Suprapubic skin (tissue), 4 donors: ENCODE data around the gene ZNF410. TPM values are rescaled to one million over a fixed set of nuclear protein-coding genes. Genes with fewer than 3 reads are reported as not detected.

Source experiments
- DNase-seq, 2 donors: peaks; one replicate each; pipeline ENCODE4 v3.0.0-alpha.2; 2019; ENCODE audit warnings: low spot score in 2 of 2
- H3K27ac ChIP-seq: fragments of 200-600 bp; sonication (generic); one replicate; pipeline ENCODE4 v1.5.1; 2019
- H3K27me3 ChIP-seq: fragments of 200-600 bp; sonication (generic); one replicate; pipeline ENCODE4 v1.5.1; 2019
- H3K36me3 ChIP-seq: fragments of 200-600 bp; sonication (generic); one replicate; pipeline ENCODE4 v1.5.1; 2019
- H3K4me1 ChIP-seq: fragments of 200-600 bp; sonication (generic); one replicate; pipeline ENCODE4 v1.5.1; 2019
- H3K4me3 ChIP-seq: fragments of 200-600 bp; sonication (generic); one replicate; pipeline ENCODE4 v1.5.1; 2019; ENCODE audit warnings: mild to moderate bottlenecking
- H3K9me3 ChIP-seq: fragments of 200-600 bp; sonication (generic); one replicate; pipeline ENCODE4 v1.5.1; 2019
- EP300 ChIP-seq: sonication (generic); formaldehyde crosslinking; IDR thresholded peaks from one replicate; pipeline ENCODE4 v1.6.1; 2017; ENCODE audit warnings: antibody characterized with exemption
- POLR2A ChIP-seq, 2 donors: fragments of 450-650 bp; IDR thresholded peaks; one replicate each; pipeline ENCODE4 v1.6.1; 2017; ENCODE audit warnings: antibody characterized with exemption in 2 of 2, mild to moderate bottlenecking in 2 of 2, moderate library complexity in 2 of 2
- POLR2AphosphoS5 ChIP-seq, 3 donors: sonication (generic); formaldehyde crosslinking; IDR thresholded peaks; one replicate each; pipeline ENCODE4 v1.6.1; 2017; ENCODE audit warnings: antibody characterized with exemption in 3 of 3
- WGBS: methylation state at CpG from one replicate; pipeline ENCODE4 v1.1.5; 2018; 5-methylcytosine and 5-hydroxymethylcytosine counted together
- total RNA-seq, 4 donors: library from RNA; depleted of rRNA; stranded (reverse); fragments of >200 nt; gene quantifications; one replicate each; pipeline ENCODE4 v1.1.0, GENCODE V29; 2016
- TF ChIP-seq, protein P1 (sequence below), 2 donors: fragments of 200-600 bp in 1 of 2; fragments of 450-650 bp in 1 of 2; sonication (generic) in 1 of 2; IDR thresholded peaks; one replicate each; pipeline ENCODE4 v1.5.1; 2016 to 2019; ENCODE audit warnings: antibody characterized with exemption in 2 of 2, mild to moderate bottlenecking in 1 of 2, moderate library complexity in 1 of 2

Gene ZNF410
- total RNA-seq, 4 donors from 2014 or later, result 51.9 to 71.2 (median 60.4) TPM

DNA sequence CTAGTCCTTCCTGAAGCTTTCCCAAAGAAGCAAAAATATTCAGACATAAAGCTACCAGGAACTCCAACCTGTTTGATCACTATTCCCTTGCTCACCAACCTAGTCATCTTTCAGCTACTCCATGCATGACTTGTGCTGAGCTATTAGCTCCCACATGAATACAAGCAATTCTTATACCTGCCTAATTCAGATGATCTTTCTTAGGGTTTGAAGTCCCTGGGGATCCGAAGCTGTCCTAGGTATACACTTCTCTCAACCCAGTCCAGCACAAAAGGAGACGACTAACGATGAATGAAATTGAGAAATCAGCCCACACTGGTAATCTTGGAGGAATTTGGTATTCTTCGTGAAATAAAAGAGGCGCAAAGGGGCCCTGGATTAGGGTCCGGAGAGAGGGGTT, 35.7 kb upstream of the ZNF410 start:
- Histone ChIP-seq H3K9me3 (no peaks in the 10 kb centered on the region), H3K27ac (peak overlapping the region; percentile 94), H3K4me1 (peaks cover 18% of the 10 kb centered on the region), H3K36me3 (no peaks in the 10 kb centered on the region), H3K4me3 (peak overlapping the region; percentile 69), H3K27me3 (no peaks in the 10 kb centered on the region)
- 46% methylated on average over 6 of the region's 6 CpGs for WGBS
- no peak for DNase-seq
- TF ChIP-seq EP300 (no peak), POLR2AphosphoS5 (IDR thresholded peaks at IDR 0.05) (no peak), POLR2A (IDR thresholded peaks at IDR 0.05) (no peak)
- TF ChIP-seq, protein P1, sequence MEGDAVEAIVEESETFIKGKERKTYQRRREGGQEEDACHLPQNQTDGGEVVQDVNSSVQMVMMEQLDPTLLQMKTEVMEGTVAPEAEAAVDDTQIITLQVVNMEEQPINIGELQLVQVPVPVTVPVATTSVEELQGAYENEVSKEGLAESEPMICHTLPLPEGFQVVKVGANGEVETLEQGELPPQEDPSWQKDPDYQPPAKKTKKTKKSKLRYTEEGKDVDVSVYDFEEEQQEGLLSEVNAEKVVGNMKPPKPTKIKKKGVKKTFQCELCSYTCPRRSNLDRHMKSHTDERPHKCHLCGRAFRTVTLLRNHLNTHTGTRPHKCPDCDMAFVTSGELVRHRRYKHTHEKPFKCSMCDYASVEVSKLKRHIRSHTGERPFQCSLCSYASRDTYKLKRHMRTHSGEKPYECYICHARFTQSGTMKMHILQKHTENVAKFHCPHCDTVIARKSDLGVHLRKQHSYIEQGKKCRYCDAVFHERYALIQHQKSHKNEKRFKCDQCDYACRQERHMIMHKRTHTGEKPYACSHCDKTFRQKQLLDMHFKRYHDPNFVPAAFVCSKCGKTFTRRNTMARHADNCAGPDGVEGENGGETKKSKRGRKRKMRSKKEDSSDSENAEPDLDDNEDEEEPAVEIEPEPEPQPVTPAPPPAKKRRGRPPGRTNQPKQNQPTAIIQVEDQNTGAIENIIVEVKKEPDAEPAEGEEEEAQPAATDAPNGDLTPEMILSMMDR (IDR thresholded peaks at IDR 0.05), result no peak

DNA sequence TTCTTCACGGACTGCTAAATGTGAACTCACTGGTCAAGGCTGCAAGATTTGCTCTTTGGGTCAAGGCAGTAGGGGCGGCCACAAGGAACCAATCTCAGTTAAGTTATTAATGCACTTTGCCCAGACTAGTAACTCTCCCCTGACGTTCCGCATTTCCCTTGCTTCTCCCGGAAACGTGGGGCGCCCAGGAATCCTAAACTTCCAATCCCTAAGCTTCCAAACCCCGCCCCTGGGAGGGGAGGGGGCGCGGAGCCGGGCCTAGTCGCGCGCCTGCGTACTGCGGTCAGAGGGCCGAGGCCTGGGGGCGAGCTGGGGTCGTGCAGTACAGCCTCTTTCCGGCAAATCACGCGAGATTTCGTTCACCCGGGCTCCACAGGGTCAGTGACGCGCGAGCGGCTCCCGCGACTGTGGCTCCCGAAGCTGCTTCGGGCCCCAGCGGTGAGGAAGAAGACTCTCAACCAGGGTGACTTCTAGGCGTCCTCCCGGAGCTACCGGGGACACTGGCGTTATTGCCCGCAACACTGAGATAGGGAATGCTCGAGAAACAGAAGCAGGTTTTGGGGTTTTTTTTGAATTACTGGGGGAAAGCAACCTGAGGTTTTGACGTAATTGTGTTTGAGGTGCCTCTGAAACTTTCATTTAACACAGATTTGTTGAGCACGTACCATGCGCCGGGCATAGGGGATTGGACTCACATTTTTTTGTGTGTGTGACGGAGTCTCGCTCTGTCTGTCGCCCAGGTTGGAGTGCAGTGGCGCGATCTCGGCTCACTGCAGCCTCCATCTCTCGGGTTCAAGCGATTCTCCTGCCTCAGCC, 34.9 kb upstream of the ZNF410 start, which contains the start of gene PTGR2:
PTGR2 (plus strand) TSS at position 265 of the 816 bp plus-strand sequence. CDS start 7,032 bp downstream, outside the sequence.
- peak in 2 of 3 donors; percentile 74 to 79 for TF ChIP-seq POLR2AphosphoS5 (IDR thresholded peaks at IDR 0.05)
- TF ChIP-seq EP300, result no peak
- peak in 1 of 2 donors; percentile 86 for TF ChIP-seq POLR2A (IDR thresholded peaks at IDR 0.05)
- TF ChIP-seq, protein P1 (IDR thresholded peaks at IDR 0.05), result peak in 1 of 2 donors; percentile 8
- under 1% methylated on average over 46 of the region's 51 CpGs for WGBS
- Histone ChIP-seq H3K27ac (peak within 1 kb of the TSS; percentile 94), H3K36me3 (no peaks in the 10 kb centered on the region), H3K27me3 (no peaks in the 10 kb centered on the region), H3K9me3 (no peaks in the 10 kb centered on the region), H3K4me3 (peak within 1 kb of the TSS; percentile 69), H3K4me1 (peaks cover 18% of the 10 kb centered on the region)
- DNase-seq, result peak; percentile 96 to 98

DNA sequence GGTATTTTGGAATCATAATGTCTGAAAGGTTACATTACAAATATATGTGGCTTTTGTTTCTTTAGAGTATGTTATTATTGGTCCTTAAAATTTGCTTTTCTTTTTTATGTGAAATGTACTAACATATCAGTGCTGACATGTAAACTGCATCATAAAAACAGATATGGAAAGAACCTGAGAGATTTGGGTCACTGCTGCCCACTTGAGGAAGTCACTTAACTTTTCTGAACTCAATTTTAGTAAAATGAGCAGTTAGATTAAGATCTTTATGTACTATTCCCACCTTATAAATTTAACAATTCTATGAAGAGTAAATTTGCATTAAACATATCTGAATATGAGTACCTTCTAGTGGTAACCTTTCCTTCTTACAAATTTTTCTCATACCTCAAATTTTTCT, 27.5 kb upstream of the ZNF410 start:
- Histone ChIP-seq H3K4me1 (no peaks in the 10 kb centered on the region), H3K4me3 (no peak overlapping the region), H3K9me3 (no peaks in the 10 kb centered on the region), H3K27me3 (no peaks in the 10 kb centered on the region), H3K36me3 (peaks cover 26% of the 10 kb centered on the region), H3K27ac (no peak overlapping the region)
- DNase-seq, result no peak
- TF ChIP-seq EP300 (no peak), POLR2AphosphoS5 (IDR thresholded peaks at IDR 0.05) (no peak), POLR2A (IDR thresholded peaks at IDR 0.05) (no peak)
- TF ChIP-seq, protein P1 (IDR thresholded peaks at IDR 0.05), result no peak

DNA sequence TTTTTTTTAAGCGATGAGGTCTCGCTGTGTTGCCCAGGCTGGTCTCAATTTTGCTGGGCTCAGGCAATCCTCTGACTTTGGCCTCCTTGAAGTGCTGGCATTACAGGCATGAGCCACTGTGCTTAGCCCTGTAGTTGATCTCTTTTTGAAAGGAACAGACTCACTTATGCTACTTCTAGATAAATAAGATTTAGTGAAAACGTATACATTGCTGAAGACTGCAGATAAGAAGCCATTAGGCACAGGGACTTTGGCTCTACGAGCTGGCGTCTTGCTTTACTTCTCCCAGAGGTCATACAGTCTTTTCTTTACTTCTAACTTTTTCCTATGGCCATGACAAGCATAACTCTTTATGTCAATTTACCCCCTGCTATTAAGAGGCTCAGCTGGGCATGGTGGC, 25.6 kb upstream of the ZNF410 start:
- H3K4me3 ChIP-seq, result no peak overlapping the region
- 87% methylated on average over 5 of the region's 5 CpGs for WGBS
- no peak for DNase-seq
- no peaks in the 10 kb centered on the region for H3K4me1 ChIP-seq
- H3K27me3 ChIP-seq, result no peaks in the 10 kb centered on the region
- TF ChIP-seq EP300, result no peak
- TF ChIP-seq, protein P1 (IDR thresholded peaks at IDR 0.05), result no peak
- TF ChIP-seq POLR2A (IDR thresholded peaks at IDR 0.05), result no peak
- no peak for TF ChIP-seq POLR2AphosphoS5 (IDR thresholded peaks at IDR 0.05)
- peaks cover 27% of the 10 kb centered on the region for H3K36me3 ChIP-seq
- no peak overlapping the region for H3K27ac ChIP-seq
- no peaks in the 10 kb centered on the region for H3K9me3 ChIP-seq

DNA sequence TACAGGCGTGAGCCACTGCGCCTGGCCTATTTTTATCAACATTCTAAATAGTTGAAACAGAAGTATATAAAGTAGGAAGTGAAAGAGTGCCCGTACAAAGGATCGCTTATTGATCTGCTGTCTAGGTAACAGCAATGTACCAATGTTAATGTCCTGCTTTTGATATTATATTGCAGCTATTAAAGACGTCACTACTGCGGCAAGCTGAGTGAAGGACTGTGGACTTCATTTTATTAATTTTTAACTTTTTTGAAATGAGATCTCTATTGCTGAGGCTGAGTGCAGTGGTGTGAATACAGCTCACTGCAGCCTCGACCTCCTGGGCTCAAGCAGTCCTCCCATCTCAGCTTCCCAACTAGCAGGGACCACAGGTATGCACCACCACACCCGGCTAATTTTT, 24.2 kb upstream of the ZNF410 start:
- DNase-seq, result no peak
- H3K36me3 ChIP-seq, result peaks cover 27% of the 10 kb centered on the region
- no peak overlapping the region for H3K27ac ChIP-seq
- no peaks in the 10 kb centered on the region for H3K9me3 ChIP-seq
- no peaks in the 10 kb centered on the region for H3K4me1 ChIP-seq
- WGBS, result 94% methylated on average over 8 of the region's 8 CpGs
- H3K27me3 ChIP-seq, result no peaks in the 10 kb centered on the region
- no peak overlapping the region for H3K4me3 ChIP-seq
- no peak for TF ChIP-seq POLR2AphosphoS5 (IDR thresholded peaks at IDR 0.05)
- TF ChIP-seq POLR2A (IDR thresholded peaks at IDR 0.05), result no peak
- TF ChIP-seq, protein P1 (IDR thresholded peaks at IDR 0.05), result no peak
- TF ChIP-seq EP300, result no peak
